HEK293T (cell line): ENCODE data around the gene USP10.

ENCODE experiments used
- CTCF ChIA-PET: fragments of 350-600 bp; formaldehyde crosslinking; extraction: SDS; loops from one replicate; lab custom pipeline; 2021; ENCODE audit warnings: antibody characterized with exemption, inconsistent platforms; lab: Yijun Ruan, JAX
- POLR2A ChIA-PET: fragments of 350-600 bp; formaldehyde crosslinking; extraction: SDS; loops from one replicate; lab custom pipeline; 2020; ENCODE audit warnings: antibody characterized with exemption, inconsistent platforms; lab: Yijun Ruan, JAX
- DNase-seq: peaks from one replicate; pipeline ENCODE4 v3.0.0; 2012; ENCODE audit warnings: mixed read lengths; ENCODE audit errors: extremely low spot score
- ARNT ChIP-seq: fragments of 450-650 bp; IDR thresholded peaks from 2 replicates; pipeline ENCODE4 v1.6.1; 2017; ENCODE audit warnings: mild to moderate bottlenecking
- BHLHE40 ChIP-seq: fragments of 450-650 bp; IDR thresholded peaks from 2 replicates; pipeline ENCODE4 v1.6.1; 2016; ENCODE audit warnings: mild to moderate bottlenecking, moderate library complexity, borderline replicate concordance
- CTBP1 ChIP-seq: fragments of 450-650 bp; IDR thresholded peaks from 2 replicates; pipeline ENCODE4 v1.6.1; 2016; ENCODE audit warnings: borderline replicate concordance
- ELF4 ChIP-seq: fragments of 450-650 bp; IDR thresholded peaks from 2 replicates; pipeline ENCODE4 v1.6.1; 2017; ENCODE audit warnings: antibody characterized with exemption
- FOXA1 ChIP-seq: fragments of 450-650 bp; IDR thresholded peaks from 2 replicates; pipeline ENCODE4 v1.6.1; 2016; ENCODE audit warnings: mild to moderate bottlenecking
- FOXK2 ChIP-seq: fragments of 450-650 bp; IDR thresholded peaks from 2 replicates; pipeline ENCODE4 v1.6.1; 2016; ENCODE audit warnings: mild to moderate bottlenecking
- FOXM1 ChIP-seq: fragments of 450-650 bp; IDR thresholded peaks from 2 replicates; pipeline ENCODE4 v1.6.1; 2017; ENCODE audit warnings: mild to moderate bottlenecking, borderline replicate concordance
- HDGF ChIP-seq: fragments of 450-650 bp; IDR thresholded peaks from 2 replicates; pipeline ENCODE4 v1.6.1; 2017; ENCODE audit warnings: antibody characterized with exemption, borderline replicate concordance
- L3MBTL2 ChIP-seq: fragments of 450-650 bp; conservative IDR thresholded peaks from 2 replicates; pipeline ENCODE4 v1.6.1; 2016; ENCODE audit warnings: mild to moderate bottlenecking
- LEF1 ChIP-seq: fragments of 450-650 bp; IDR thresholded peaks from 2 replicates; pipeline ENCODE4 v1.6.1; 2017; ENCODE audit warnings: mild to moderate bottlenecking, borderline replicate concordance
- NFRKB ChIP-seq: fragments of 450-650 bp; IDR thresholded peaks from 2 replicates; pipeline ENCODE4 v1.6.1; 2016; ENCODE audit warnings: mild to moderate bottlenecking, moderate library complexity
- SP1 ChIP-seq: fragments of 450-650 bp; IDR thresholded peaks from 2 replicates; pipeline ENCODE4 v1.6.1; 2017
- SUZ12 ChIP-seq: fragments of 450-650 bp; IDR thresholded peaks from 2 replicates; pipeline ENCODE4 v1.6.1; 2016; ENCODE audit warnings: mild to moderate bottlenecking
- TARDBP ChIP-seq: fragments of 450-650 bp; IDR thresholded peaks from 2 replicates; pipeline ENCODE4 v1.6.1; 2016
- ZNF384 ChIP-seq: fragments of 450-650 bp; IDR thresholded peaks from 2 replicates; pipeline ENCODE4 v1.6.1; 2016
- TF ChIP-seq, protein P1 (sequence below): fragments of 450-650 bp; IDR thresholded peaks from 2 replicates; pipeline ENCODE4 v1.6.1; 2016

The USP10 gene

GRCh38 chr16:84794186-84794585 lies 94.4 kb downstream of the USP10 start:
- ChIA-PET CTCF (no interaction called here), POLR2A (no interaction called here)
- TF ChIP-seq CTBP1 (no peak), ELF4 (no peak), LEF1 (no peak), FOXK2 (no peak), TARDBP (no peak), SUZ12 (no peak), L3MBTL2 (no peak)
- no peak for DNase-seq

DNA sequence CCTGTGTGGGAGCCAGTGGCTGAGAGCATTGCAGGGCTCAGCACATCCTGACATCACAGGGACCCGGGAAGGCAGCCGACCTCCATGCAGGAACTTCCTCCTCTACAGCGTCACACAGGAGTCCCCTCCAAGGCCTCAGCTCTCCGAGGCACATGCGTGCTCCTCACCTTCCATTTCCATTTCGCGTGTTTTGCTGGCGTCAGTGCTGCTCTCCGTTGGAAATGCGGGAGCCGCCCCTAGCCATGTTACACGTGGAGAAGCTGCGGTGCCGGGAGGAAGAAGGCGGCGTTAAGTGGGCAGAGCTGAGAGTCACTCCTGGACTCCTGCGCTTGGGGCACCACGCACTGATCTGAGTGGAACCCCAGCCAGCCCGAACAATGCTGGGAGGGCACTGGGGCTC lies 94.8 kb downstream of the USP10 start:
- POLR2A ChIA-PET = no interaction called here

GRCh38 chr16:84795329-84796053 lies 95.7 kb downstream of the USP10 start:
- TF ChIP-seq SP1 (no peak), TARDBP (no peak), ARNT (no peak), NFRKB (no peak), FOXK2 (no peak), ELF4 (no peak), LEF1 (no peak), SUZ12 (no peak), FOXM1 (no peak), CTBP1 (no peak), L3MBTL2 (no peak), ZNF384 (no peak)
- TF ChIP-seq, protein P1, sequence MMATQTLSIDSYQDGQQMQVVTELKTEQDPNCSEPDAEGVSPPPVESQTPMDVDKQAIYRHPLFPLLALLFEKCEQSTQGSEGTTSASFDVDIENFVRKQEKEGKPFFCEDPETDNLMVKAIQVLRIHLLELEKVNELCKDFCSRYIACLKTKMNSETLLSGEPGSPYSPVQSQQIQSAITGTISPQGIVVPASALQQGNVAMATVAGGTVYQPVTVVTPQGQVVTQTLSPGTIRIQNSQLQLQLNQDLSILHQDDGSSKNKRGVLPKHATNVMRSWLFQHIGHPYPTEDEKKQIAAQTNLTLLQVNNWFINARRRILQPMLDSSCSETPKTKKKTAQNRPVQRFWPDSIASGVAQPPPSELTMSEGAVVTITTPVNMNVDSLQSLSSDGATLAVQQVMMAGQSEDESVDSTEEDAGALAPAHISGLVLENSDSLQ = no peak
- ChIA-PET POLR2A (no interaction called here), CTCF (no interaction called here)
- no peak for DNase-seq

More for the DNA sequence above, 94.8 kb downstream of the USP10 start:
- DNase-seq = no peak
- CTCF ChIA-PET = no interaction called here
- TF ChIP-seq ELF4 (no peak), FOXA1 (no peak), SUZ12 (no peak), TARDBP (no peak), SP1 (no peak), ARNT (no peak), LEF1 (no peak), CTBP1 (no peak)

DNA sequence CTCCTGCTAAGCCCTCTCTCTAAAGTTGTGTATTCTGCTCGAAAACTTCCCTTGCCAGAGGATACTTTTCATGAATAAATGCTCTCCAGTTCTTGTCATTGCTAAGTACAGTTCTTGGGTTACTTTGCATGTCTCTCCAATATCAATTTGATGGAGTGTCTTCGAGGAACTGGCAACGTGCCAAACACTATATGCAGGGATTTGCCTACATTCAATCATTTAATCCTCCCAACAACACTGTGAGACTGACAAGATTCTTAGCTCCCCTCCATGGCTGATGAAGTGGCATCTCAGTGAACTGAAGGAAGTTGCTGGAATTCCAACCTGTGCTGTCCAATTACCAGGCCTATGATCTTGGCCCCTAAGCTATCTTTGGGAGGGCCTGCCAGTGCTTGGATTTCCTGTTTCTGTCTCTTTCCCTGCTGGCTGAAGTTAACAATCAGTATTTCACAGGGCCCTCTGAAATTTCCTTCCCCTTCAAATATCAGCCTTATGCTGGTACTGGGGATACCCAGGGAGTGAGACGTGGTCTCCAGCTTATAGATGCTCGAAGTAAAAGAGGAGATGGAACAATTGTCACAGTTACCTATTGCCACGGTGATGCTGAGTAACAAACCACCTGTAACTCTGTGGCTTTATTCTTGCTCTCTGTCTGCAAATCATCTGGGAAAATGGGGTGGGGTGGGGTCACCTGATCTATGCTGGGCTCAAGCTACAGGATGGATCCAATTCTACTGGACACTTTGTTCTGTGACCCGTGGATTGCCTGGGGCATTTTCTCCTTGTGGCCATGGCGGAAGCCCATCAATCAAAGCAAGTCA lies 100.6 kb downstream of the USP10 start:
- TF ChIP-seq ELF4 (no peak), NFRKB (no peak), SP1 (no peak), L3MBTL2 (no peak), HDGF (no peak), FOXM1 (no peak), ARNT (no peak), SUZ12 (no peak), TARDBP (no peak), LEF1 (no peak)
- TF ChIP-seq, protein P1 = no peak
- no peak for DNase-seq
- CTCF ChIA-PET = no interaction called here
- POLR2A ChIA-PET = no interaction called here

DNA sequence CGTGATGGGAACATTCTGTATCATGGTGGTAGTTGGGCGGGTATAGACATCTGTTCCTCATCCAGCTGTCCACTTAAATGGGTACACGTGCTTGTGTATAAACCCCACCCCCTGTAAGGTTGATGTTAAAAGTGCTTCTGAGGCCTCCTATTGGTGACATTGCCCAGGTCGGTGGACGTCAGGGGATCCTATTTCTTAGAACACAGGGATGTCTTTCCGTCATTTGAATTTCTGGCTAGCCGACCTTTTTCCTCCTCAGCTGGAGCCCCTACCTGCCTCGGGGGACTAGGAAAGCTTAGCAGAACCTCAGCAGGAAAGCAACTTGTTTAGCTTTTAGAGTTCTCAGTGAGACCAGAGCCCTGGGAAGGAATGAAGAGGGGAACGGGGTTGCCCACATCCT lies 103.3 kb downstream of the USP10 start:
- ChIA-PET POLR2A (no interaction called here), CTCF (no interaction called here)
- DNase-seq = no peak
- no peak for TF ChIP-seq ARNT
- TF ChIP-seq LEF1 = no peak
- TF ChIP-seq CTBP1 = no peak
- TF ChIP-seq NFRKB = no peak
- TF ChIP-seq FOXM1 = no peak
- TF ChIP-seq ELF4 = no peak
- TF ChIP-seq L3MBTL2 = no peak
- no peak for TF ChIP-seq TARDBP

DNA sequence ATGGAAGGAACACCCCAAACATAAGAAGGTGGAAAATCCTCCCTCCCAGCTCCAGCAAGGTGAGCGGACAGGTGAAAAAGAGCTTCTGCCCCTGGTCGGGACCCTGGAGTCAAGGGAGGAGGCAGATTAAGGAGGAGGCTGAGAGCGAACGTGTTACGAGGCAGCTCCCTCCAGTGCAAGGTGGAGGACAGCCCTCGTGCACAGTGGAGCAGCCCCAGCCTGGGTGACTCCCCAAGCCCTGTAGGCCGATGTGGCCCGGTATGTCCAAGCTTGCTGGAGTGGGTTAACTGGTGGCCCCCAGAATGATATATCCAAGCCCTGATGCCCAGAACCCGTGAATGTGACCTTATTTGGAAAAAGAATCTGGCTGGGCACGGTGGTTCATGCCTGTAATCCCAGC lies 104.5 kb downstream of the USP10 start:
- CTCF ChIA-PET = interaction anchor here (0.7 kb wide), 1 partner anchor 124 kb away, joined by 3 read pairs; no protein-coding TSS in a partner anchor
- no peak for DNase-seq
- POLR2A ChIA-PET = no interaction called here
- TF ChIP-seq ELF4 (no peak), ARNT (no peak), ZNF384 (no peak), SUZ12 (no peak), FOXA1 (no peak), CTBP1 (no peak), SP1 (no peak), BHLHE40 (no peak), FOXM1 (no peak)
